Breast epithelium (tissue), 3 donors: Measurements from ENCODE around the gene SLC66A2.

Experiments used
- POLR2A ChIP-seq: fragments of 450-650 bp; IDR thresholded peaks from one replicate; pipeline ENCODE4 v1.6.1; 2016; ENCODE audit warnings: antibody characterized with exemption, mild to moderate bottlenecking, moderate library complexity
- POLR2AphosphoS5 ChIP-seq, 3 donors: sonication (generic); formaldehyde crosslinking; IDR thresholded peaks; one replicate each; pipeline ENCODE4 v1.6.1; 2017; ENCODE audit warnings: antibody characterized with exemption in 3 of 3

DNA sequence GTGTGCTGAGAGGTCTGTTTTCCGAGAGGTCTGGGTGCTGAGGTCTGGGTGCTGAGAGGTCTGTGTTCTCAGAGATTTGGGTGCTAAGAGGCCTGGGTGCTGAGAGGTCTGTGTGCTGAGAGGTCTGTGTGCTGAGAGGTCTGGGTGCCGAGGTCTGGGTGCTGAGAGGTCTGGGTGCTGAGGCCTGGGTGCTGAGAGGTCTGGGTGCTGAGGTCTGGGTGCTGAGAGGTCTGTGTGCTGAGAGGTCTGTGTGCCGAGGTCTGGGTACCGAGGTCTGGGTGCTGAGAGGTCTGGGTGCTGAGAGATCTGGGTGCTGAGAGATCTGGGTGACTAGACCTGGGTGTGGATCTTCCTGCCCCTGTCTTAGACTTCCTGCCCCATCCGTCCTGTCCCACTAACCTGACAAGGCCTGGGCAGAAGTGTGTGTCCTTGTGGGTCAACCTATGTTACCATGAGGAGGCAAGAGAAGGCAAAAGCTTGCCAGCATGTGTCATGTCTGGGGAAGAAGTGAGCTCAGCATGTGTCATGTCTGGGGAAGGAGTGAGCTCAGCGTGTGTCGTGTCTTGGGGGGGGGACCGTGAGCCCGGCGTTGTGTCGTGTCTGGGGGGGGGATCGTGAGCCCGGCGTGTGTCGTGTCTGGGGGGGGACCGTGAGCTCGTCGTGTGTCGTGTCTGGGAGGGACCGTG is 84.4 kb downstream of the SLC66A2 start:
- TF ChIP-seq POLR2A: no peak
- TF ChIP-seq POLR2AphosphoS5 (IDR thresholded peaks at IDR 0.05): no peak
